ENCODE data around the gene PTCH1. TPM values are rescaled to one million over a fixed set of nuclear protein-coding genes. Genes with fewer than 3 reads are reported as not detected.

Gene PTCH1
- total RNA-seq, 1 experiment from 2014 or later: 15.2 TPM

- no peaks in the 10 kb centered on the region for H4K20me1 ChIP-seq (ENCODE audit: insufficient read depth)
- no peaks in the 10 kb centered on the region for H3K79me2 ChIP-seq (ENCODE audit: insufficient read depth, low read length)
- H2AFZ ChIP-seq (ENCODE audit: low read depth, low read length, poor library complexity, severe bottlenecking): no peak overlapping the region
- ATAC-seq: no peak
- no peaks in the 10 kb centered on the region for H3K36me3 ChIP-seq (ENCODE audit: control insufficient read depth in 1 of 2, insufficient read depth in 2 of 2, low read length in 2 of 2)
- no peak overlapping the region for H3K27ac ChIP-seq (ENCODE audit: low read depth, low read length)
- no peak for TF ChIP-seq CEBPB (IDR thresholded peaks at IDR 0.05; ENCODE audit: low read depth)
- TF ChIP-seq RAD21 (IDR thresholded peaks at IDR 0.05; ENCODE audit: low read depth): no peak
- TF ChIP-seq ELF1 (IDR thresholded peaks at IDR 0.05; ENCODE audit: borderline replicate concordance, low read depth): no peak
- no peak for TF ChIP-seq EZH2 (IDR thresholded peaks at IDR 0.05)
- TF ChIP-seq CTCF (IDR thresholded peaks at IDR 0.05 in 2 of 3, conservative IDR thresholded peaks at IDR 0.05 in 1 of 3; ENCODE audit: borderline replicate concordance in 1 of 3, insufficient read depth in 1 of 3, low read depth in 2 of 3, low read length in 2 of 3): no peak
- no peak for TF ChIP-seq MAX (IDR thresholded peaks at IDR 0.05)
- no peak for TF ChIP-seq EGR1 (IDR thresholded peaks at IDR 0.05; ENCODE audit: low read depth)
- TF ChIP-seq REST (IDR thresholded peaks at IDR 0.05; ENCODE audit: low read depth): no peak
- TF ChIP-seq ZNF274 (IDR thresholded peaks at IDR 0.05; ENCODE audit: low read depth, low read length): no peak
- no peak for TF ChIP-seq POLR2A (IDR thresholded peaks at IDR 0.05; ENCODE audit: borderline replicate concordance, extremely low read depth, insufficient read depth, insufficient read length)
- no peak for TF ChIP-seq JUND (IDR thresholded peaks at IDR 0.05)
- no peak for TF ChIP-seq POLR2AphosphoS5 (IDR thresholded peaks at IDR 0.05; ENCODE audit: low read depth, low read length)
- TF ChIP-seq ATF3 (IDR thresholded peaks at IDR 0.05): no peak
- no peak for TF ChIP-seq ZFX (IDR thresholded peaks at IDR 0.05)
- no peak for TF ChIP-seq TCF7L2 (IDR thresholded peaks at IDR 0.05; ENCODE audit: borderline replicate concordance, extremely low read depth, insufficient read depth, insufficient read length)
- TF ChIP-seq YY1 (IDR thresholded peaks at IDR 0.05; ENCODE audit: extremely low read depth, insufficient replicate concordance, low read depth, low read length): no peak
- TF ChIP-seq EZH2phosphoT487 (IDR thresholded peaks at IDR 0.05; ENCODE audit: borderline replicate concordance): no peak
- no peaks in the 10 kb centered on the region for H3K27me3 ChIP-seq (ENCODE audit: insufficient read depth, low read length)
- intact Hi-C loops (cut with micrococcal nuclease): no loop called here
- H3K4me1 ChIP-seq (ENCODE audit: control insufficient read depth in 1 of 2, insufficient read depth in 2 of 2, low read length in 2 of 2): peaks cover 8 to 9% of the 10 kb centered on the region in 2 experiments; a peak in 2 of 4 replicates
- no peaks in the 10 kb centered on the region for H3K9me3 ChIP-seq (ENCODE audit: control insufficient read depth in 1 of 2, insufficient read depth in 1 of 2, low read depth in 1 of 2, low read length in 2 of 2)
- no peak overlapping the region for H3K4me3 ChIP-seq (replicated peaks in 1 of 2; ENCODE audit: low read depth in 1 of 2, low read length in 2 of 2)
- RAD21 ChIA-PET (ENCODE audit: low non-redundant PET in 1 of 2, low total read pairs in 2 of 2, uncharacterized antibody in 2 of 2, unreplicated experiment in 2 of 2): no interaction called here
- DNase-seq (ENCODE audit: low read depth, low spot score): no peak
- H3K4me2 ChIP-seq (ENCODE audit: low read length): no peak overlapping the region
- H3K9me2 ChIP-seq (ENCODE audit: insufficient read depth): no peaks in the 10 kb centered on the region
- CTCF ChIA-PET: no interaction called here
- POLR2A ChIA-PET: no interaction called here
- no peak overlapping the region for H3K9ac ChIP-seq (ENCODE audit: low read length)
- BruUV-seq (replicated peaks): no TSS peak
Measured at GRCh38 chr9:95407524-95407923, 109.2 kb downstream of the PTCH1 start.

All from HCT116 (cell line).